Kasumi-1 (cell line): Measurements from ENCODE around the gene RNASET2.

Experiments
- DNase-seq, 2 experiments: peaks; one replicate each; lab custom pipeline; 2025; lab: John Stamatoyannopoulos, UW

The RNASET2 gene

GRCh38 chr6:166947251-166947650 lies 9.1 kb downstream of the RNASET2 start:
- no peak for DNase-seq

GRCh38 chr6:166946125-166946524 lies 10.2 kb downstream of the RNASET2 start:
- no peak for DNase-seq

DNA sequence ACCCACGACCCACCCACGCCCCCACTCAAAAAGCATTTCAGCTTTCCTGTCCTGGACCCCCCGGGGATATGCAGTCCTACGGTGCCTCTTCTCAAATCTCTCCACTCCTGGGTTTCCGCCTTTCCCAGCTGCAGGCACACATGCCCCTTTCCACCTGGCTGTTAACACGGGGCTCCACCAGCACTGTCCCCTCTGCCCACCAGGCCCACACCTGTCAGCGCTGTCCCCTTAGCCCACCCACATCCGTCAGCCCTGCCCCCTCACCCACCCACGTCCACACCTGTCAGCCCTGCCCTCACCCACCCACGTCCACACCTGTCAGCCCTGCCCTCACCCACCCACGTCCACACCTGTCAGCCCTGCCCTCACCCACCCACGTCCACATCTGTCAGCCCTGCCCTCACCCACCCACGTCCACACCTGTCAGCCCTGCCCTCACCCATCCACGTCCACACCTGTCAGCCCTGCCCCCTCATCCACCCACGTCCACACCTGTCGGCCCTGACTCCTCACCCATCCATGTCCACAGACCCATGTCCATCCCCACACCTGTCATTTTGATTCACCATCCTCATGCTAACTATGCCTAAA lies 11.6 kb downstream of the RNASET2 start:
- no peak for DNase-seq

DNA sequence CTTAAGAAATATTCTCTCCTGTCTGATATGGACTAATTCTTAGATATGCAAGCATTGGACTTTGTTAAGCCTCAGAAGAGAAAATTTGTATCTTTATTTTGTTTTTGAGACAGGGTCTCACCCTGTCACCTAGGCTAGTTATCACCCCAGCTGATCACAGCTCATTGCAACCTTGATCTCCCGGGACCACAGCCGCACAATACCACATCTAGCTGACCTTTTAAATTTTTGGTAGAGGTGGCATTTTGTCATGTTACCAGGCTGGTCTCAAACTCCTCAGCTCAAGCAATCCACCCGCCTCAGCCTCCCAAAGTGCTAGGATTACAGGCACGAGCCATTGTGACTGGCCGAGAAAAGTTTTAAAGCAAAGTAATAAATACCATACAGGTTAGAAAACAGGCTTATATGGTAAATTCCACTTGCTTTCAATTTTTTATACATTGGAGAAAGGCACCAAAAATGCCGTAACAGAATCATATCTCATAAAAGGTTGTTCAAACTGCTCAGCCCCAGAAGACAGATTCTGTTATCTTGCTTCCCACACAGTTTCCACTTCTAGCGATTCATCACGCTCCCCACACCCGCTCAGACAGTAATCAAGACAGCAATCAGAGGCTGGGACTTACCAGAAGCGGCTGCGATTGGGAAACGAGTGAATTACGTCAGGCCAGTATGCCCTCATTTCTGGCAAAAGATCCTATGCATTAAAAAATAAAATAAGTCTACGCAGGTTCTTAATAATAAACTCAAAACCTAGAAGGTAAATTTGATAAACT lies 13.8 kb downstream of the RNASET2 start:
- no peak for DNase-seq

- no peak for DNase-seq
These were observed 15.7 kb downstream of the RNASET2 start for GRCh38 chr6:166940643-166941068.

DNA sequence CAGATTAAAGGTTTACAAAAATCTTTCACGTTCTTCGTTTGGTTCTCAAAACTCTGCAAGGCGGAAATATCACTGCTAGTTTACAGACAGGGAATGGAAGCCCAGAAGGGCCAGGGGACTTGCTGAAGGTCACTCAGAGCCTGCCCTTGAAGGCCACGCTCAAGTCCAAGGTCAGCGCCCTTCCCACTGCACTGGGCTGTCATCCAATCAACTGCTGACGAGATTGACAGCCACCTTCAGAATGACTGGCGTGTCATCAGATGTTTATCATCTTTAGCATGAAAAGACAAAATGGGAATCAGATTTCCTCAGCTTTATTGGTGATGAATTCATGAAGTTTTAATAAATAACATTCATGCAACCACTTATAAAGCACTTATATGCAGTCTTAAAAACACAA lies 16.5 kb downstream of the RNASET2 start:
- no peak for DNase-seq

- DNase-seq = no peak
These were observed 17.0 kb downstream of the RNASET2 start for GRCh38 chr6:166939345-166939744.

GRCh38 chr6:166938704-166939103 lies 17.6 kb downstream of the RNASET2 start:
- no peak for DNase-seq

- no peak for DNase-seq
These were observed 18.2 kb downstream of the RNASET2 start for GRCh38 chr6:166938150-166938549.

DNA sequence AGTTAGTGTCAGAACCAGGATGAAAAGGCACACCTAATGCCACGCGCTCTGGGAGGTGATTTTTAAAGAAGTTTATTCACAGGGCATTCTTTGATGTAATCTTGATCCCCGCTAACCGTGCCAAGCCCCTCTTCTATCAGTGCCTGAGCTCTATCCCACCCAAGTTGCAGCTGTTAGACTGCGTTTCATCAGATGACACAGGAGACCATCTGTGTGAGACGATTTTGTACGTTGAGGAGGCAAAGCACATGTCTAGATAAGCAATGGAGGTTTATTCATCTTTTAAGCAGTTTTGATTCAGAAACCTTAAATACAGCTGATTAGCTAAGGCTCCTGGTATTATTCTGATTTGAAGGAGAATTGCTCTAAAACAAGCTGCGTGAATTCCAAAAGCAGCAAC lies 18.6 kb downstream of the RNASET2 start:
- no peak for DNase-seq

DNA sequence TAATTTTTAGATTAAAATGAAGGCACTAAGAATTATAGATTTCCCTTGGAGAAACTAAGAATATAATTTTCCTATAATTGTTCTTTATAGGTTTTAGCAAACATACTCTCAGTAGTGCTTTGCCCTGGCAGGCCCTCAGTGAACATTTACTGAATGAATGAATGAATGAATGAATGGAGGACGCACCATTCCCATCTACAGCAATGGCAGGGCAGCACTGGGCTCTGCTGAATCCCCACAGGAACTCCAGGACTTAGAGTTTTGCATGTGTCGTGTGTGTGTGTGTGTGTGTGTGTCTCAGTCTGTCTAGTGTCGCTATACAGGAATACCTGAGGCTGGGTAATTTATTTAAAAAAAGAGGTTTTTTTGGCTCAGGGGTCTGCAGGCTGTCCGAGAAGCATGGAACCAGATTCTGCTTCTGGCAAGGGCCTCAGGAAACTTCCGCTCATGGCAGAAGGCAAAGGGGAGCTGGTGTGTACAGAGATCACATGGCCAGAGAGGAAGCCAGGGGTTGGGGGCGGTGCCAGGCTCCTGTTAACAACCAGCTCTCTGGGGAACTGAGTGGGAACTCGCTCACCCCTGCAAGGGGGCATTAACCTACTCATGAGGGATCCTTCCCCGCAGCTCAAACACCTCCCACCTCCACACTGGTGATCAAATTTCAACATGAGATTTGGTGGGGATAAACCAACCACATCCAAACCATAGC lies 20.1 kb downstream of the RNASET2 start:
- DNase-seq = peak; percentile 79 to 84

GRCh38 chr6:166935353-166935752 lies 21.0 kb downstream of the RNASET2 start:
- no peak for DNase-seq

DNA sequence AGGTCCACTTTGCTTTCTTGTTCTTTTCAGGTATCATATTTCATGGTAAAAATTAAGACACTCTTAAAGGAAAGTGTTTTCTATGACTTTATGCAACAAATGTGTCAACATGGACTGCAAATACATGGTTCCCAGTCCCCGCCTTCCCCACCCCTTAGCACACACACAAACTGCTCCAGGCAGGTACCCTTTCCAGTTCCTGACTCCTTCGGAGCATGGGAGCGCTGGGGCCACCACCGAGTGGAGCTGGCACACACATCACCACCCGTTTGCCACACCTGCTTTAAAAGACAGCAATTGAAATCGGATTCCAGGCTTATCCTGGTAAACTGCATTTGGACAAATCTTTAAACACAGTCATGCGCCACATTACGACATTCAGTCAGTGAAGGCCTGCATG lies 22.2 kb downstream of the RNASET2 start:
- DNase-seq = no peak

GRCh38 chr6:166933396-166933795 lies 23.0 kb downstream of the RNASET2 start:
- no peak for DNase-seq

- no peak for DNase-seq
These were observed 23.7 kb downstream of the RNASET2 start for GRCh38 chr6:166932616-166933015.

DNA sequence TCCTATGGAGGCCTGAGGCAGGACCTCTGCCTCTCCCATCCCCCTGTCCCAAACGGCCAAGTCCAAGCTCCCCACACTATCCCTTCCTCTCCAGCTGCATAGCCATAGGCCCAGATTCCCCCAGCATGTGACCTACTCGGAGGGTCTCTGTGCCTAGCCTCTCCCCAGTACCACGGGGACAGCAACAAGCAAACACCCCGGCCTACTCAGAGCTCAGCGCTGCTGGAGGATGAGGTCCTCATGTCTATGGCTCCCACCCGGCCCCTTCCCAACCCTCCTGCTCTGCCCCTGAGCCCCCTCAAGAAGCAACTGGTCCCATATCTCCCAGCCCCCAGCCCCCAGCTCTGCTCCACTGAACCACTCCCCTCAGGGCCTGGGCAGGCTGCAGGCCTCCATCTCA lies 24.2 kb downstream of the RNASET2 start:
- no peak for DNase-seq

DNA sequence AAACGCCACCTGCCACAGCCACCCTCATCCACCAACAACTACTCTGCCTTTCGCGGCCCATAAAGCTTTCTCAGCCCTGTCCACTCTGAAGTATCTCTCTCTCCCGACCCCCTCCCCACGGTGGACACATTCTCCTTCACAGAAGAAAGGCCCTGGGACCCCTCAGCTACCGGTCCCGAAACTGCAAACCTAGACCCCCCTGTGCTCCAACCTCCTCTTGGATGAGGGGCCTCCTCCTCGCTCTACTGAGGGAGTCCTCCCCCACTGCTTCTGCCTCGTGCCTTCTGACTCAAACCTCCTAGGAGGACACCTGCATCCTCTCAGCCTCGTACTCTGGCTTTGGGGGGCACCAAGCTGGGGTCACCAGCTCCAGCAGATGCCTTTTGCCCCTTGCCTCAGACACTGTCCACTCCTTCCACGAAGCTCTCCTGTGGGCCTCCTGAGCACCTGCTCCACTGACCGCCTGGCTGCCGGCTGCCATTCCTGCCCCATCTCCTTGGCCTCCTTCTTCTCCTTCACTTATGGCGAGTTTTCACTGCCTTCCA lies 24.9 kb downstream of the RNASET2 start:
- no peak for DNase-seq

DNA sequence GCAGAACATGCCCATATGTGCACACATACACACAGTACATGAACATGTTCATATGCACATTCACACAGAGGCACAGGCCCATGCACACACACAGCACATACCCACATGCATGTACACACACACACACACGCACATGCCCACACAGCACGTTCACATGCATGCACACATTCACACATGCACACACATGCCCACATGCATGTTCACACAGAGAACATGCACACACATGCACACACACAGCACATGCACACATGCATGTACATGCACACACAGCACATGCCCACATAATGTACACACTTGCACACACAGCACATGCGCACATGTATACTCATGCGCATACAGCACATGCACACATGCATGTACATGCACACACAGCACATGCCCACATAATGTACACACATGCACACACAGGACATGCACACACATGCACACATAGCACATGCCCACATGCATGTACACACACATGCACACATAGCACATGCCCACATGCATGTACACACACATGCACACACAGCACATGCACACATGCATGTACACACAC lies 25.9 kb downstream of the RNASET2 start:
- no peak for DNase-seq

- DNase-seq = peak; percentile 56 to 62
These were observed 26.7 kb downstream of the RNASET2 start for GRCh38 chr6:166929542-166930189.

GRCh38 chr6:166928644-166929541 lies 27.5 kb downstream of the RNASET2 start:
- DNase-seq = no peak
